ENCODE measurements around the gene SYT8. TPM values are rescaled to one million over a fixed set of nuclear protein-coding genes. Genes with fewer than 3 reads are reported as not detected.

Gene SYT8
- total and polyA plus RNA-seq, 2 of the 8 experiments (the other 6 are each of a cell fraction or from before 2014, with no cell fraction given): not detected

- TF ChIP-seq CHD7 (IDR thresholded peaks at IDR 0.05; ENCODE audit: insufficient replicate concordance, low read length) (no peak), CBX5 (IDR thresholded peaks at IDR 0.05; ENCODE audit: low read depth, low read length) (no peak), SP4 (IDR thresholded peaks at IDR 0.05; ENCODE audit: low read length) (no peak), GTF2F1 (IDR thresholded peaks at IDR 0.05; ENCODE audit: borderline replicate concordance, low read depth, low read length) (no peak), HDAC2 (IDR thresholded peaks at IDR 0.05; ENCODE audit: borderline replicate concordance in 1 of 2, low read depth in 2 of 2, low read length in 2 of 2) (no peak), EGR1 (IDR thresholded peaks at IDR 0.05; ENCODE audit: borderline replicate concordance, low read depth, low read length) (no peak), HDAC6 (IDR thresholded peaks at IDR 0.05; ENCODE audit: low read depth, low read length) (no peak), CREB1 (IDR thresholded peaks at IDR 0.05) (no peak), CBX8 (IDR thresholded peaks at IDR 0.05; ENCODE audit: borderline replicate concordance, low read depth, low read length) (no peak), KDM1A (IDR thresholded peaks at IDR 0.05; ENCODE audit: borderline replicate concordance, low read length) (no peak)
These were observed 42.3 kb upstream of the SYT8 start (continued) for GRCh38 chr11:1792461-1792860.
